Cardiac muscle cell (in vitro differentiated cells and primary cell): ENCODE data around the gene OS9. TPM values are rescaled to one million over a fixed set of nuclear protein-coding genes. Genes with fewer than 3 reads are reported as not detected.
"Not testable (repeated sequence)": the region's sequence is repeated elsewhere in the genome, so short reads cannot be mapped to it uniquely, and the experiment has no call there.

Experiments used
- DNase-seq, 2 donors: peaks; one replicate each; pipeline versions ENCODE4 v3.0.0 to v3.0.0-alpha.2; 2010 to 2017; ENCODE audit warnings: low read depth in 1 of 2, low spot score in 1 of 2
- H3K27ac ChIP-seq: fragments of 200-600 bp; sonication (generic); 2 replicates; pipeline ENCODE4 v1.5.1; 2016
- H3K27me3 ChIP-seq: fragments of 200-600 bp; sonication (generic); 2 replicates; pipeline ENCODE4 v1.6.0; 2016; ENCODE audit warnings: control low read depth
- H3K36me3 ChIP-seq: fragments of 200-600 bp; sonication (generic); 2 replicates; pipeline ENCODE4 v1.5.1; 2016; ENCODE audit warnings: control low read depth
- H3K4me1 ChIP-seq: fragments of 200-600 bp; sonication (generic); 2 replicates; pipeline ENCODE4 v1.8.1; 2017; ENCODE audit warnings: low read depth, mild to moderate bottlenecking, mixed run types
- H3K4me3 ChIP-seq: fragments of 200-600 bp; sonication (generic); 2 replicates; pipeline ENCODE4 v1.5.1; 2016; ENCODE audit warnings: mild to moderate bottlenecking
- H3K9me3 ChIP-seq: fragments of 200-600 bp; sonication (generic); 2 replicates; pipeline ENCODE4 v1.5.1; 2017; ENCODE audit warnings: low read depth, mild to moderate bottlenecking, control low read depth
- polyA plus RNA-seq: library from polyadenylated mRNA; unstranded; fragments of >200 nt; fragmentation: Nextera tagmentation; extraction: Ambion mirVana; gene quantifications from 2 replicates; pipeline ENCODE4 v1.2.1, GENCODE V29; 2016
- total RNA-seq: library from RNA; depleted of rRNA; stranded (reverse); fragments of >200 nt; gene quantifications from 2 replicates; pipeline ENCODE4 v1.2.3, GENCODE V29; 2016
- TF ChIP-seq, protein P1 (sequence below): IDR thresholded peaks from 2 replicates; pipeline ENCODE4 v1.5.1; 2012; ENCODE audit warnings: low read depth, mild to moderate bottlenecking, low read length

The OS9 gene
- total and polyA plus RNA-seq, 2 experiments from 2014 or later: 134 to 182 TPM

DNA sequence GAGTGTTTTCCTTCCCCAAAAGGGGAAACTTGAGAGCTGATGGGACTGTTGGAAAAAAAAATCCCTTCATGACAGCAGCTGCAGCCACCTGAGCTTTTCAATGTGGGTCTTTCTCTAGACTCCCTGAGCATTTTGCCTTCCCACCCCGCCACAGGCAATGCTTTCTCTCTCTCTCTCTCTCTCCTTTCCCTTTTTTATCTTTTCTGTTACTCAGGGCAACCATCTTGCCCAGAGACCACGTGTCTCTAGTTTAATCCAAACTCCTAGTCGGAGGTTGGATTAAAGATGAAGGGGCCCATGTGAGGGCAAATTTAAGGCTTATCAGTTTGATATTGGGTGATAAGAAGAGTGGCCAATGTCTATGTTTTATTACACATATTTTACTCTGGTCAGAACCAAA, 35.0 kb upstream of the OS9 start:
- Histone ChIP-seq H3K27ac (no peak overlapping the region), H3K36me3 (no peaks in the 10 kb centered on the region), H3K4me1 (no peaks in the 10 kb centered on the region), H3K9me3 (no peaks in the 10 kb centered on the region), H3K27me3 (no peaks in the 10 kb centered on the region), H3K4me3 (no peak overlapping the region)
- no peak for DNase-seq
- TF ChIP-seq, protein P1, sequence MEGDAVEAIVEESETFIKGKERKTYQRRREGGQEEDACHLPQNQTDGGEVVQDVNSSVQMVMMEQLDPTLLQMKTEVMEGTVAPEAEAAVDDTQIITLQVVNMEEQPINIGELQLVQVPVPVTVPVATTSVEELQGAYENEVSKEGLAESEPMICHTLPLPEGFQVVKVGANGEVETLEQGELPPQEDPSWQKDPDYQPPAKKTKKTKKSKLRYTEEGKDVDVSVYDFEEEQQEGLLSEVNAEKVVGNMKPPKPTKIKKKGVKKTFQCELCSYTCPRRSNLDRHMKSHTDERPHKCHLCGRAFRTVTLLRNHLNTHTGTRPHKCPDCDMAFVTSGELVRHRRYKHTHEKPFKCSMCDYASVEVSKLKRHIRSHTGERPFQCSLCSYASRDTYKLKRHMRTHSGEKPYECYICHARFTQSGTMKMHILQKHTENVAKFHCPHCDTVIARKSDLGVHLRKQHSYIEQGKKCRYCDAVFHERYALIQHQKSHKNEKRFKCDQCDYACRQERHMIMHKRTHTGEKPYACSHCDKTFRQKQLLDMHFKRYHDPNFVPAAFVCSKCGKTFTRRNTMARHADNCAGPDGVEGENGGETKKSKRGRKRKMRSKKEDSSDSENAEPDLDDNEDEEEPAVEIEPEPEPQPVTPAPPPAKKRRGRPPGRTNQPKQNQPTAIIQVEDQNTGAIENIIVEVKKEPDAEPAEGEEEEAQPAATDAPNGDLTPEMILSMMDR: no peak

DNA sequence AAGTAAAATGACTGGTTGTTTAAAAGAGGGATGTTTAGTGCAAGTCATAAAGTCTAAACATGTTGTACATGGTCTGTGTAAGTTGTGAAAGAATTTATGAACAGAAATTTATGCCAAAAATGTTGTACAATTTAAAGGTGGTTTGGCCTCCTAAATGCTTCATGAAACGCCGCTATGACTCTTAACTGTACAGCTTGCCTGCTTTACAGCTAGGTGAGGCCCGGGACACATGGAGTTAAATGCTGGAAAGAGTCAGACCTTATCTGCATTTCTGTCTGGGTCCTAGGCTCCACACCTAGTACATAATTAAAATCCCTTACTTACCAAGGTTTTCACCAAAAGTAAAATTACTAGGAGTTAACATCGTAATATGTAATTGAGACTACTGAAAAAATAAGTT, 32.6 kb upstream of the OS9 start:
- TF ChIP-seq, protein P1: no peak

DNA sequence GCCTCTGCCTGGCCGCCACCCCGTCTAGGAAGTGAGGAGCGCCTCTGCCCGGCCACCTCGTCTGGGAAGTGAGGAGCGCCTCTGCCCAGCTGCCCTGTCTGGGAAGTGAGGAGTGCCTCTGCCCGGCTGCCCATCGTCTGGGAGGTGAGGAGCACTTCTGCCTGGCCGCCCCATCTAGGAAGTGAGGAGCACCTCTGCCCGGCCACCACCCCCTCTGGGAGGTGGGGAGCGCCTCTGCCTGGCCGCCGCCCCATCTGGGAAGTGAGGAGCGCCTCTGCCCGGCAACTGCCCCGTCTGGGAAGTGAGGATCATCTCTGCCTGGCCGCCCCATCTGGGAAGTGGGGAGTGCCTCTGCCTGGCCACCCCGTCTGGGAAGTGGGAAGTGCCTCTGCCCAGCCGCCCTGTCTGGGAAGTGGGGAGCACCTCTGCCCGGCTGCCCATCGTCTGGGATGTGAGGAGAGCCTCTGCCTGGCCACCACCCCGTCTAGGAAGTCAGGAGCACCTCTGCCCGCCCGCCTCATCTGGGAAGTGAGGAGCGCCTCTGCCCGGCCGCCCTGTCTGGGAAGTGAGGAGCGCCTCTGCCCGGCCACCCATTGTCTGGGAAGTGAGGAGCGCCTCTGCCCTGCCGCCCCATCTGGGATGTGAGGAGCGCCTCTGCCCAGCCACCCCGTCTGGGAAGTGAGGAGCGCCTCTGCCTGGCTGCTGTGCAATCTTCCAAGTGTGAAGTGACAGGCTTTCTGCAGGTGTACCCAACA, 28.7 kb upstream of the OS9 start:
- H3K4me3 ChIP-seq, DNase-seq, H3K36me3 ChIP-seq, H3K4me1 ChIP-seq, H3K27me3 ChIP-seq, H3K9me3 ChIP-seq, H3K27ac ChIP-seq: not testable (repeated sequence)

More for the DNA sequence above, 32.6 kb upstream of the OS9 start:
- no peak overlapping the region for H3K4me3 ChIP-seq
- no peaks in the 10 kb centered on the region for H3K27me3 ChIP-seq
- H3K9me3 ChIP-seq: no peaks in the 10 kb centered on the region
- no peak overlapping the region for H3K27ac ChIP-seq
- H3K36me3 ChIP-seq: no peaks in the 10 kb centered on the region
- DNase-seq: no peak
- no peaks in the 10 kb centered on the region for H3K4me1 ChIP-seq

DNA sequence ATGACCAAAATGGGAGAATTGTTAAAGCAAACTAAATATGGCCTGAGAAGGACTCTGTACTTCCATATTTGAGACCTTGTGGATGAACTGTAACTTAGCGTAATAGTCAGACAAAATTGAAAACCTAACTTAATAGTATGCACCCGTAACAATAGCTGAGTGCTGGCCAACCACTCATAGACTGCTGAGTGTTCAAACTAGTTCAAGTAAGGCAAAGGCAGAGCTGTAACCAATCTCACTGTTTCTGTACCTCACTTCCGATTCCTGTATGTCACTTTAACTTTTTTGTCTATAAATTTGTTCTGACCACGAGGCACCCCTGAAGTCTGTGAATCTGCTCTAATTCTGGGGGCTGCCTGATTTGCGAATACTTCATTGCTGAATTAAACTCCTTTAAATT, 27.0 kb upstream of the OS9 start:
- no peak overlapping the region for H3K4me3 ChIP-seq
- H3K4me1 ChIP-seq: no peaks in the 10 kb centered on the region
- H3K36me3 ChIP-seq: no peaks in the 10 kb centered on the region
- H3K27me3 ChIP-seq: no peaks in the 10 kb centered on the region
- DNase-seq: no peak
- TF ChIP-seq, protein P1: no peak
- no peak overlapping the region for H3K27ac ChIP-seq
- H3K9me3 ChIP-seq: no peaks in the 10 kb centered on the region

DNA sequence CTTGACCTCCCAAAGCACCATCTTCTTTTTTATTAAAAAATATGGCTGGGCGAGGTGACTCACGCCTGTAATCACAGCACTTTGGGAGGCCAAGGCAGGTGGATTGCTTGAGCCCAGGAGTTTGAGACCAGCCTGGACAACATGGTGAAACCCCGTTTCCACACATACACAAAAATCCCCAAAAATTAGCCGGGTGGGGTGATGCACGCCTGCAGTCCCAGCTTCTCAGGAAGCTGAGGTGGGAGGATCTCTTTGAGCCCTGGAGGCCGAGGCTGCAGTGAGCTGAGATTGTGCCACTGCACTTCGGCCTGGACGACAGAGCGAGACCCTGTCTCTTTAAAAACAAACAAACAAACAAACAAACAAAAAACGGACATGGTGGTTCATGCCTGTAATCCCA, 24.2 kb upstream of the OS9 start:
- not testable (repeated sequence) for DNase-seq, H3K4me3 ChIP-seq, H3K4me1 ChIP-seq, H3K27ac ChIP-seq, H3K27me3 ChIP-seq, H3K36me3 ChIP-seq, H3K9me3 ChIP-seq

DNA sequence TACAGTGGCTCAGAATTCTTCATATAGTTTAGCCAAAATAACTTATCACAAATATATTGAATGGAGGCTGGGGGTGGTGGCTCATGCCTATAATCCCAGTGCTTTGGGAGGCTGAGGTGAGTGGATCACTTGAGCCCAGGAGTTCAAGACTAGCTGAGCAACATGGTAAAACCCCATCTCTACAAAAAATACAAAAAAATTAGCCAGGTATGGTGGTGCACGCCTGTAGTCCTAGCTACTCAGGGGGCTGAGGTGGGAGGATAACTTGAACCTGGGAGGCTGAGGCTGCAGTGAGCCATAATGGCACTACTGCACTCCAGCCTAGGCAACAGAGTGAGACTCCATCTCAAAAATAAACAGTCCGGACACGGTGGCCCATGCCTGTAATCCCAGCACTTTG, 22.1 kb upstream of the OS9 start:
- H3K36me3 ChIP-seq, H3K27me3 ChIP-seq, H3K4me1 ChIP-seq, H3K27ac ChIP-seq, H3K4me3 ChIP-seq, H3K9me3 ChIP-seq, DNase-seq: not testable (repeated sequence)

DNA sequence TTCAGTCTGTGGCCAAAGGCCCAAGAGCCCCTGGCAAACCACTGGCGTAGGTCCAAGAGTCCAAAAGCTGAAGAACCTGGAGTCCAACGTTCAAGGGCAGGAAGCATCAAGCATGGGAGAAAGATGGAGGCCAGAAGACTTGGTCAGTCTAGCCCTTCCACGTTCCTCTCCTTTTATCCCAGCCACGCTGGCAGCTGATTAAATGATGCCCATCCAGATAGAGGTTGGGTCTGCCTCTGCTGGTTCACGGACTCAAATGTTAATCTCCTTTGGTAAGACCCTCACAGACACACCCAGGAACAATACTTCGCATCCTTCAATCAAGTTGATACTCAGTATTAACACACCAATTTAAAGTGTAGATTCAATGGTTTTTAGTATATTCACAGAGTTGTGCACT, 21.1 kb upstream of the OS9 start:
- Histone ChIP-seq H3K27me3 (no peaks in the 10 kb centered on the region), H3K9me3 (no peaks in the 10 kb centered on the region), H3K4me1 (no peaks in the 10 kb centered on the region), H3K36me3 (no peaks in the 10 kb centered on the region), H3K27ac (no peak overlapping the region), H3K4me3 (no peak overlapping the region)
- no peak for DNase-seq
- TF ChIP-seq, protein P1: no peak
